Measurements from ENCODE around the gene IGF2R.

The IGF2R gene

DNA sequence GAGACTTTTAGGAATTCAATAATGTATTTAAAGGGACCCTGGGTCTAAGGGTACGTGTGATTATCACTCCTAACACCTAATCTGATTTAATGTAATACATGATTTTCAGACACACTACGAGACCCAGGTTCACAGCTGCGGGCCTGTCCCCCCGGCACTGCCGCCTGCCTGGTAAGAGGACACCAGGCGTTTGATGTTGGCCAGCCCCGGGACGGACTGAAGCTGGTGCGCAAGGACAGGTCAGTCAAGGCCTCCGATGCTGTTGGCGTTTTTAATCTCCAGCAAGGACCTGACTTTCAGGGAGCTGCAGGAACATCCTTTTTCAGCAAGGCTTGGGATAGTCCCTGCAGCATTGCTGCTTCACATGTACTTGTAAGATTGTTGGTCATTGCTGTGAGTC, 58.2 kb downstream of the IGF2R start:
- DNase-seq (ENCODE audit: low read depth) = no peak

GRCh38 chr6:160027931-160028330, 59.0 kb downstream of the IGF2R start:
- no peak for DNase-seq (ENCODE audit: low read depth)

DNA sequence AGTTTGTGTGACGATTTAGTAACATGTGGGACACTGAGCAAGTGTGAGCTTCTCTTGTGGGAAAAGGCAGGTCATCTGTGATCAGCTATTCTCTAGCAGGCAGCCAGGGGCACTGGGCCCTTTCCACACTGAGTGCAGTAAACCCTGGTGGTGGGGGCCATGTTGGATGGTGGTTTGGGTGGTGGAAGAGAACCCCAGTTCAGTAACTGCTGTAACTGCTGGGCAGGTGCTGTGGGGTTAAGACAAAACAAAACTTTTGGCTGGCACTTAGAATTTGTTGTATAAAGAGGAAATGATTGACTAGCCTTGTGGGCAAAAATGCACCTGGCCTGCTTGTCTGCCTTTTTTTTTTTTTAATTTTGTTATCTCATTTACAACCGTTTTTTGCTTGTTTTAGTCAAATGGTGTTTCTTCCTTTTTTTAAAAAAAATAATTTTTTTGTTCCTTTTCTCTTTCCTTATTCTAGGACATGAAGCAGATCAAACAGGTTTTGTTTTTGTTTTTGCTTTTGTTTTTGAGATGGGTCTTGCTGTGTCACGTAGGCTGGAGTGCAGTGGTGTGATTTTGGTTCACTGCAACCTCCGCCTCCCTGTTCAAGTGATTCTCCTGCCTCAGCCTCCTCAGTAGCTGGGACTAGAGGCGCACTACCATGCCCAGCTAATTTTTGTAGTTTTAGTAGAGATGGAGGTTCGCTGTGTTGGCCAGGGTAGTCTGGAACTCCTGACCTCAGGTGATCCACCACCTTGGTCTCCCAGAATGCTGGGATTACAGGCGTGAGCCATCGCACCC, 59.8 kb downstream of the IGF2R start:
- DNase-seq (ENCODE audit: low read depth) = no peak

GRCh38 chr6:160029525-160029924, 60.6 kb downstream of the IGF2R start:
- DNase-seq (ENCODE audit: low read depth) = no peak

- DNase-seq (ENCODE audit: low read depth) = no peak
These were observed 61.2 kb downstream of the IGF2R start for GRCh38 chr6:160030103-160030502.

DNA sequence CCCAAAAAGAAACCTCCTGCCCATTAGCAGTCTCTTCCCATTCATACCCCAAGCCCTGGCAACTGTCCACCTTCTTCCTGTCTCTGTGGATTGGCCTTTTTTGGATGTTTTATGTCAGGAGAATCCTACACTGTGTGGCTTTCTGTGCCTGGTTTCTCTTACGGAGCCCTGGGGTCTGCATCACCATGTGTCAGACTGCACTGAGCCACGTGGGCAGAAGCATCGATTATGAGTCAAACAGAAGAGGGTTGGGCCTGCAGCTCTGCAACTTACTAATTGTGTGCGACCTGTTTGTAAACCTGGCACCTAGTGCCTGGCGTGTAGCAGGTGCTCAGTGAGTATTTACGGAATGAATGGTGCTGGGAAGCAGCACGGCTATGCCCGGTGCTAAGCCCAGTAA, 62.6 kb downstream of the IGF2R start:
- no peak for DNase-seq (ENCODE audit: low read depth)

GRCh38 chr6:160031871-160032270, 63.0 kb downstream of the IGF2R start:
- DNase-seq (ENCODE audit: low read depth) = no peak

DNA sequence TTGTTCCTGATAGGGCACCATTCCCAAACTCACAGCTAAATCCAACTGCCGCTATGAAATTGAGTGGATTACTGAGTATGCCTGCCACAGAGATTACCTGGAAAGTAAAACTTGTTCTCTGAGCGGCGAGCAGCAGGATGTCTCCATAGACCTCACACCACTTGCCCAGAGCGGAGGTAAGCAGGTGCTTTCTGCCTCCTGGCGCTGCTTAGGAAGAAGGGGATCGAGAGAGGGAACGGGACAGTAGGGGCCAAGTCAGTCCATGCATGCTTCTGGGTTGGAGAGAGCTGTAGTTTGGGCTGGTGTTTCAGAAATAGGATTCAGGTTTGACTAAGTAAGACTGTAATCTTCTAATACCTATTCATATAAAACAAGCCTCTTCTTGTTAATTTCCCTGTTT, 63.7 kb downstream of the IGF2R start:
- DNase-seq (ENCODE audit: low read depth) = no peak

GRCh38 chr6:160034036-160034930, 65.4 kb downstream of the IGF2R start:
- no peak for DNase-seq (ENCODE audit: low read depth)

GRCh38 chr6:160035241-160035640, 66.4 kb downstream of the IGF2R start:
- no peak for DNase-seq (ENCODE audit: low read depth)

DNA sequence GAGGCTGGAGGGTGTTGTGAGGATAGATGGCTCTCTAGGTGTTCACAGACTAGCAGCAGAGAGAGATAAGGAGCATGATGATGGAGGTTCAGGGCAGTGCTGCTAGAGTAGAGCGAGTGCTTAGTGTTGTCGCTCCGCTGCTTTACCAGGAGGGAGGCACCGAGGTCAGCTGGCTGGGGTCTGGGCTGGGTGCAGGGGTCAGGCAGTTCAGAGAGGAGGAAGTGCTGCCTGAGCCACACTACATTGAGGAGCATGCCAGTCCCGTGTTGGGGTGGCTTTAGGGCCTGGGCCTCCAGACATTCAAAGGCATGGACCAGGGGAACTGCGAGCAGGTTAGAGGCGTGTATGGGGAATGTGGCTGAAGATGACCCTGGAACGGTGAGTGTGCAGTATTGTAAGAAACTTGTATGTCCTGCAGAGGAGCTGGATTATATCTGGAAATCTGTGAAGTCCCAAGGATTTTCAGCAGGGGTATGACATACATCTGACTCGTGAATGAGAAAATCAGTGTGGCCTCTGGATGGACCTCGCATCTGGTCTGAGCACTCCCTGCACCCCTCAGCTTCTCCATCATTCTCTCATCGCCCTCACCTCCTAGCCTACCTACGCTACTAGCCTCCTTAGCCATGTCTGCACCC, 66.9 kb downstream of the IGF2R start:
- DNase-seq (ENCODE audit: low read depth) = no peak

DNA sequence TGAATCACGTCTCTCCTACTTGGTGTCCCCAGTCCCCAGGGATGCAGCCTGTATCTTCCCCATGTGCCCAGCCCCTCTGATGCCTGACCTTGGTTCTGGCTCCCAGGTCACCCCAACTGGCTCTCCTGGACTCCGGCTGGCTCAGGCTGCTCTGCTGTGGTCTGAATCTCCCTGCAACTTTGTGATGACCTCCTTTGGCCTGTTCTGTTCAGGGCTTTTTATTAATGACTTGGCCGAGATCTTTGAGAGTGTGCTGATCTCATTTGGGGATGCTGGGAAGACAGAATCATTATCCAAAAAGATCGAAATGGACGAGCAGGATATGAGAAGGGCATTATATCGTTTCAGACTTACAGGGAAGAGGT, 67.4 kb downstream of the IGF2R start:
- no peak for DNase-seq (ENCODE audit: low read depth)

- DNase-seq (ENCODE audit: low read depth) = no peak
These were observed 67.9 kb downstream of the IGF2R start for GRCh38 chr6:160036790-160037206.

DNA sequence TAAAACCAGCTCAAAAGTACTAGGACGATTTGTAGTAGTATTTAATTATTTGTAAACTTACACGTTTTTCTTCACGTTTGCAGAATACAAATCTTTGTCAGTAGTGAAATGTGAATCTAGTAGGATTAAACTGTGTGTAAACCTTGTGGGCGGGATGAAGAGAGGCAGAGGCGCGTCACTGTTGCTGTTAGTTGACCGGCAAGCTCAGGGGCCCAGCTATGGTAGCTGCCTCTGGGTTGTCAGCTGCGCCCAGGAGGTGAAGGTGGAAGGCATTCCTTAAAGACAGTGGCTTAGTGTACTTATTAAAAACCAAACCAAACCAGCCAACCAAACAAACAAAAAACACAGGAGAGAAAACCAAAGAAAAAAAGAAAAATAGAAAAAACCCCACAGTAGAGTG, 69.6 kb downstream of the IGF2R start:
- no peak for DNase-seq (ENCODE audit: low read depth)

- no peak for DNase-seq (ENCODE audit: low read depth)
These were observed 70.6 kb downstream of the IGF2R start for GRCh38 chr6:160039441-160039840.

- DNase-seq (ENCODE audit: low read depth) = no peak
These were observed 71.2 kb downstream of the IGF2R start for GRCh38 chr6:160040055-160040454.

DNA sequence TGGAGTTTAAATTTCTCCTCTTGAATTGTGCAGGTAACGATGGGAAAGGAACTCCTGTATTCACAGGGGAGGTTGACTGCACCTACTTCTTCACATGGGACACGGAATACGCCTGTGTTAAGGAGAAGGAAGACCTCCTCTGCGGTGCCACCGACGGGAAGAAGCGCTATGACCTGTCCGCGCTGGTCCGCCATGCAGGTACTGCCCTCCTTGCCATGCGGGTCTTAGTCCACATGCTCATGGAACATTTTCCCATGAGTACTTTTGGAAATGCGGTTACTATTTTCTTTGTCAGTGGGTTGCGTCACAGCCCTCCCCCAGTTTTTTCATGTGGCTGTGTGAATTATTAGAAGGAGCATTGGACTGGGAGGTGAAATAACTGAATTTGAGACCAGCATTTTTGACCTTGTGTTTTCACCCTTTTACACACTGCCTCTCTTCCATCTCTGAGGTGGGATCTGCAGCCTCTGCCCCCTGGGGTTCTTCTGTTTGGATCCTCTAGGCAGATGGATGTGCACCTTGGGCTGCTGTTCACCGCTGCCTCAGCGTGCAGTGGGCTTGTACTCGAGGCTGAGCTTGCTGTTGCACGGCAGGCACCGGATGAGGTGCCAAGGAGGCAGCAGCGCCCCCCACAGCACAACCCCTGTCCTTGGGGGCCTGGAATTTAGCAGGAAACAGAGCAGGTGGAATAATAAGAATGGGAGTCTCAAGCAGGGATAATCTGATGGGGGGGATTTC, 71.8 kb downstream of the IGF2R start:
- no peak for DNase-seq (ENCODE audit: low read depth)

DNA sequence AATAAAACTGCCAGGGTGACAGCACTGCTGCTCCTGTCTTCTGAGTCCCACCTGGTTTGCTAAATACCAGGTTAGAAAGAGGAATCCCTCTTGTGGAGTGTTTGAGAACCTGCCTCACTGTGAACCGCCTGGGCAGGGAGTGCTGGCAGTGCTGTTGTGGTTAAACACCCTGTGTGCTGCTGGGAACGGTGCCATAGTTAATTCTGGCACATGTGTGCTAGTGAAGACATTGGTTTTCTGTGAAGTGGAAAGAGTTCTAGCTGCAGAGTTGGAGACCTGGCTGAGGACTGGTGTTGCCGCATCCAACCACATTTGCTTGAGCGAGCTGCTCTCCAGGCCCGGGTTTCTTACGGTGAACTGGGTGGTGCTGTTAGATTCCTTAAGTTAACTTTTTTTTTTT, 72.7 kb downstream of the IGF2R start:
- DNase-seq (ENCODE audit: low read depth) = no peak

DNA sequence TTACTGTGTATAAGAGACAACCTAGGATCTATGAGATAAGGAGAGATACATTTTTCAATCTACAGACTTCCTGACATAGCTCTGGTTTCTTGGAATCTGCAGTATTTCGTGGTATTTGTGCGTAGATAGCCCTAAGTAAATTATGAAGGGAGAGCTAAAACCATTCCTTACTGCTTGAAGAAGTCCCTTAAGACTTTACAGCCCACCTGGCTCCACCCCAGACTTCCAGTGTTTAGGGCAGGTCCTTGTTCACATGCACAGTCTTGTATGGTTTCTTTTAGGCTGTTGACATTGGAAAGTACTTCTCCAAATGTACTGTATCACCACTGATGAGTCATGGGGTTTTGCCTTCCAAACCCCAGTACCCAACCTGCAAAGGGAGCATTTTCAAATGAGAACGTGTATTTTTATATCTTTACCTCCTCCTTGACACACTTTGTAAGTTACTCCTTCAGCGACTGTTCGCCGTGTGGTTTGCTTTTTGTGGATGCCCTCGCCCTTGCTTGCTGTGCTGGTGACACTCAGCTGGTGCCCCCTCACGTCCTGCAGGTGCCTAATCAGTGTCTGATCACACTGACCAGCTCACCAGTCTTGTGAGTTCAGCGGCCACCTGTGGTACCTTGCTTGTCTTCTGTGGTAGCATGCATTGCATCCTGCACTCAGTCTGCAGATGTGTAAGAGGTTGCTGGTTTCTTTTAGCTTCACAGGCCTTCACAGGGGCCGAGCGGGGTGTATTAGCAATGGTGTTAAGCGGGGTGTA, 73.3 kb downstream of the IGF2R start:
- DNase-seq (ENCODE audit: low read depth) = no peak

- DNase-seq (ENCODE audit: low read depth) = no peak
These were observed 74.0 kb downstream of the IGF2R start for GRCh38 chr6:160042788-160043301.

DNA sequence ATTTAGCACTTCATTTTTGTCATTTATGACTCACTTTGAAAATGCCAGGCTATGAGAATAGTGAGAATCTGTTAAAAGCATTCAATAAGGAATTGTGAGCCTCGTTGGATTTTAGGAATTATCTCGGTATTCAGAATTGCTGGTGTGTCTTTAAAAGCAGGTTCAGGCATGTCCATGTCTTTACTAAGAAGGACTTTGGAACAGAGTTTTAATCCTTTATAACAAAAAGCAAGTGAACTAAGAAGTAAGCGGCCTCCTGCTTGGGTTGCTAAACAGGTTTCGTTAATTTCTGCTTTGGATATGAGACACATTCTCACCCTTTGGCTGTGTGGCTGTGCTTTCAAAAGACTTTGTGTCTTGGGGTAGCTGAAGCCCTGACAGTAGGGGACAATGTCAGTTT, 74.9 kb downstream of the IGF2R start:
- no peak for DNase-seq (ENCODE audit: low read depth)
